Esophagus muscularis mucosa (tissue), 4 donors: ENCODE results near the gene TP73. TPM values are rescaled to one million over a fixed set of nuclear protein-coding genes. Genes with fewer than 3 reads are reported as not detected.

ENCODE experiments used
- DNase-seq: peaks from one replicate; pipeline ENCODE4 v3.0.0-alpha.2; 2017; ENCODE audit errors: extremely low spot score
- H3K27ac ChIP-seq, 4 donors: fragments of 200-600 bp; sonication (generic); replicated peaks in 1 of 4; 1 replicate in 3 of 4; 2 replicates in 1 of 4; pipeline ENCODE4 v1.5.1; 2016 to 2019; ENCODE audit warnings: mild to moderate bottlenecking in 1 of 4
- H3K27me3 ChIP-seq, 4 donors: fragments of 200-600 bp; sonication (generic); one replicate each; pipeline versions ENCODE4 v1.5.1 to v1.6.0; 2016 to 2019
- H3K36me3 ChIP-seq, 4 donors: fragments of 200-600 bp; sonication (generic); one replicate each; pipeline ENCODE4 v1.5.1; 2016 to 2019
- H3K4me1 ChIP-seq, 4 donors: fragments of 200-600 bp; sonication (generic); one replicate each; pipeline ENCODE4 v1.5.1; 2016 to 2019
- H3K4me3 ChIP-seq, 4 donors: fragments of 200-600 bp; sonication (generic); 1 replicate in 2 of 4; 2 replicates in 2 of 4; pipeline ENCODE4 v1.5.1; 2016 to 2019; ENCODE audit warnings: mild to moderate bottlenecking in 4 of 4, moderate library complexity in 1 of 4
- H3K9me3 ChIP-seq, 4 donors: fragments of 200-600 bp; sonication (generic); 1 replicate in 3 of 4; 2 replicates in 1 of 4; pipeline ENCODE4 v1.5.1; 2016 to 2019
- EP300 ChIP-seq: sonication (generic); formaldehyde crosslinking; IDR thresholded peaks from one replicate; pipeline ENCODE4 v1.6.1; 2017; ENCODE audit warnings: antibody characterized with exemption
- POLR2A ChIP-seq: fragments of 450-650 bp; IDR thresholded peaks from one replicate; pipeline ENCODE4 v1.6.1; 2017; ENCODE audit warnings: antibody characterized with exemption, moderate library complexity, mild to moderate bottlenecking, low read depth
- POLR2AphosphoS5 ChIP-seq, 2 donors: sonication (generic); formaldehyde crosslinking; IDR thresholded peaks; one replicate each; pipeline ENCODE4 v1.6.1; 2017; ENCODE audit warnings: antibody characterized with exemption in 2 of 2
- WGBS: methylation state at CpG from one replicate; pipeline ENCODE4 v1.1.5; 2018; 5-methylcytosine and 5-hydroxymethylcytosine counted together
- intact Hi-C: fragments of 100-400 bp; cut with DNase I; formaldehyde crosslinking; loops from one replicate; pipeline ENCODE4 v1.15.1; 2023
- total RNA-seq, 4 donors: library from RNA; depleted of rRNA; stranded (reverse); fragments of >200 nt; gene quantifications; one replicate each; pipeline versions ENCODE4 v1.1.0 to v1.2.1, GENCODE V29; 2016
- TF ChIP-seq, protein P1 (sequence below), 3 experiments: fragments of 200-600 bp in 2 of 3; fragments of 450-650 bp in 1 of 3; sonication (generic) in 2 of 3; IDR thresholded peaks; one replicate each; pipeline ENCODE4 v1.5.1; 2017 to 2019; ENCODE audit warnings: antibody characterized with exemption in 3 of 3, mild to moderate bottlenecking in 2 of 3, moderate library complexity in 1 of 3

Gene TP73
- total RNA-seq, 4 donors from 2014 or later, result not detected

DNA sequence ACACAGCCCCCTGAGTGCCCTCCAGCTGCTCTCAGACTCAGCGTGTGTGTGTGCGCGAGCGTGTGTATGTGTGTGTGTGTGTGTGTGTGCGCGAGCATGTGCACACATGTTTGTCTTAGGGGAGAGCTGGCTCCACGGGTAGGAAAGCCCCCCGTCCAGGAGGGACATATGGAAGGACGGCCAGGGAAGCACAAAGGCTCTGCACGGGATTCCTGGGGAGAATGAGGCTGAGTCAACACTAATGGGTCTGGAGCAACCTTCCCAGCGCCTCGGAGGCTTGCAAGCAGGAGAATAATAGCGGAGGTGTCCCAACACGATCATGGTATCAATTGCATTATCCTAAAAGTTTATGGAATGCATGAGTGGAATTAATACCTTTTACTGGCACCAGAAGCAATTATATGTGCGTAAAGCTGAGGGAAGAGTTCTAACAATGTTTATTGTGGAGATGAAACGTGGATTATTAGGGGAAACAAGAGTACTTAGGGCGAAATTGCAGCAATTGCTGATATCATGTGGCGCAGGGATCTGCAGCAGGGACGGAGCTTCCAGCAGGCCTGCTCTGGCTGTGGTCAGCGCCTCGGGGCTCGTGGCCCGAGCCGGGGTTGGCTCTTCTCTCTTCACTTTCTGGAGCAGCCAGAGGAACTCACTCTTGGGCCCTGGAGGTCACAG, 59.6 kb downstream of the TP73 start:
- H3K36me3 ChIP-seq, result no peaks in the 10 kb centered on the region
- no peaks in the 10 kb centered on the region for H3K9me3 ChIP-seq
- TF ChIP-seq POLR2AphosphoS5 (IDR thresholded peaks at IDR 0.05), result no peak
- TF ChIP-seq POLR2A, result no peak
- TF ChIP-seq, protein P1, sequence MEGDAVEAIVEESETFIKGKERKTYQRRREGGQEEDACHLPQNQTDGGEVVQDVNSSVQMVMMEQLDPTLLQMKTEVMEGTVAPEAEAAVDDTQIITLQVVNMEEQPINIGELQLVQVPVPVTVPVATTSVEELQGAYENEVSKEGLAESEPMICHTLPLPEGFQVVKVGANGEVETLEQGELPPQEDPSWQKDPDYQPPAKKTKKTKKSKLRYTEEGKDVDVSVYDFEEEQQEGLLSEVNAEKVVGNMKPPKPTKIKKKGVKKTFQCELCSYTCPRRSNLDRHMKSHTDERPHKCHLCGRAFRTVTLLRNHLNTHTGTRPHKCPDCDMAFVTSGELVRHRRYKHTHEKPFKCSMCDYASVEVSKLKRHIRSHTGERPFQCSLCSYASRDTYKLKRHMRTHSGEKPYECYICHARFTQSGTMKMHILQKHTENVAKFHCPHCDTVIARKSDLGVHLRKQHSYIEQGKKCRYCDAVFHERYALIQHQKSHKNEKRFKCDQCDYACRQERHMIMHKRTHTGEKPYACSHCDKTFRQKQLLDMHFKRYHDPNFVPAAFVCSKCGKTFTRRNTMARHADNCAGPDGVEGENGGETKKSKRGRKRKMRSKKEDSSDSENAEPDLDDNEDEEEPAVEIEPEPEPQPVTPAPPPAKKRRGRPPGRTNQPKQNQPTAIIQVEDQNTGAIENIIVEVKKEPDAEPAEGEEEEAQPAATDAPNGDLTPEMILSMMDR (IDR thresholded peaks at IDR 0.05), result no peak
- TF ChIP-seq EP300, result no peak
- WGBS, result 70% methylated on average over 18 of the region's 24 CpGs
- H3K4me3 ChIP-seq, result no peak overlapping the region
- peaks cover 0 to 98% (median 12%) of the 10 kb centered on the region in 4 donors for H3K27me3 ChIP-seq
- H3K27ac ChIP-seq, result no peak overlapping the region
- intact Hi-C loops, result no loop called here
- no peak for DNase-seq
- H3K4me1 ChIP-seq, result peaks cover 0 to 11% (median 5%) of the 10 kb centered on the region in 4 donors

DNA sequence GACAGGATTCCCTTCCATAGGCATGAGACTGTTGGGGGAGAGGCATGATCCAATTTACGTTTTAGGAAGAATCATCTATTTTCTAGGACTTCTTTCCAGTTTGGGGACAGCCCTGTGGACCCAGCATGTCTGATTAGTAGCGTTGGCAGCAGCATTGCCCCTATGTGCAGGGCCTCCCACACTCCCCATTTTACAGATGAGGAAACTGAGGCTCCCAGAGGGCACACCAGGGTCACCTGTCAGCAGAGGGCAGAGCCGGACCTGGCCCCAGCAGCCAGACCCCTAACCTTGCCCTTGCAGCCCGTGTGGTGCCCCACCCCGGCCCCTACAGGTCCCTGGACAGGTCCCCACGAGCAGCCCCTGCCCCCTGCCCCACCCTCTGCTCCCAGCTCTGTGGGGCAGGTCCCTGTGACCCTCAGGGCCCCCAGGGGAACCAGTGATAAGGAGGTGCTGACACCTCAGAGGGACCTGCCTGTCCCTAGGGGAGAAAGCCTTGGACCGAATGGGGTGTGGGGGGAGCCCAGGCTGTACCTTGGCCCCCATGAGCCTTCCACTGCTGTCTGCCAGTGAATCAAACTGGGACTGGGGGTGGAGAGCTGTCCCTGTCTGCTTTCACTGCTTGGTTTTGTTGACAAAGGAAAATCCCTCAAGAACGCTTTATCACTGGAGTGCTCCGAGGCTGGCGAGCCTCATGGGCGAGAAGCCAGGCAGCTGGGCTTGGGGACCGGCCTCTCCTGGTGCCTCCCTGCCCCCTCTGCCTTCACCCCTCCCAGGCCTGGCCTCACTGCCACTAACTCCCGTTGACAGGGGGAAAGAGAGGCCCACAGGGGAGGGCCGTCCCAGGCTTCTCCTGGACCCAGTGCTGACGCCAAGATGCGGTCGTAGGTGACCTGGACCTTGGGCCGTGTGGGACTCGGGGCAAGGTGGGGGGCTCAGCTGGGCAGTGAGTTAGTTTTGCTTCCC, 60.5 kb downstream of the TP73 start:
- WGBS, result 73% methylated on average over 13 of the region's 19 CpGs

DNA sequence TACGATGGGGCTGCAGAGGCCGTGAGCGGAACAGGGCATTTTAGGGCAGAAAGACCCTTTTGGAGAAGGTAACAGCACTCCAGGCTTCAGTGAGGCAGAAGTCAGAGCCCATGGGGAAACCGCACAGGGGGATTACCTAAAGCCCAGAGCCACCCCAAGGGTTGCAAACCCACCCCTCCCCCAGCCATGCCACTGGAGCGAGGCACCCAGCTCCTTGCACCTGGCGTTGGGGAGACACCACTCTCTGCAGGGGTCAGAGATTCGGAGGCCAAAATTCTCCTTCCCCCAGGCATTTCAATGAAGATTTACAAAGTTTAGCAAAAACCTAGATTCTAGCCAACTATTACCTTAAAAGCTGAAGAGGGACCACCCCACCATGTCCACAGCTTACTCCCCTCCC, 61.5 kb downstream of the TP73 start:
- H3K4me3 ChIP-seq, result no peak overlapping the region
- H3K27ac ChIP-seq, result no peak overlapping the region
- H3K9me3 ChIP-seq, result no peaks in the 10 kb centered on the region
- H3K27me3 ChIP-seq, result peaks cover 0 to 98% (median 17%) of the 10 kb centered on the region in 4 donors
- intact Hi-C loops, result no loop called here
- H3K36me3 ChIP-seq, result no peaks in the 10 kb centered on the region
- no peak for TF ChIP-seq POLR2A
- TF ChIP-seq, protein P1 (IDR thresholded peaks at IDR 0.05), result no peak
- TF ChIP-seq EP300, result no peak
- TF ChIP-seq POLR2AphosphoS5 (IDR thresholded peaks at IDR 0.05), result no peak
- peaks cover 0 to 13% (median 11%) of the 10 kb centered on the region in 4 donors for H3K4me1 ChIP-seq
- no peak for DNase-seq
- 93% methylated on average over 3 of the region's 7 CpGs for WGBS

More for the DNA sequence above, 60.5 kb downstream of the TP73 start:
- no peak overlapping the region for H3K4me3 ChIP-seq
- no peaks in the 10 kb centered on the region for H3K36me3 ChIP-seq
- no peak for DNase-seq
- peaks cover 0 to 98% (median 18%) of the 10 kb centered on the region in 4 donors for H3K27me3 ChIP-seq
- peaks cover 0 to 11% (median 8%) of the 10 kb centered on the region in 4 donors for H3K4me1 ChIP-seq
- TF ChIP-seq EP300, result no peak
- no peak for TF ChIP-seq POLR2AphosphoS5 (IDR thresholded peaks at IDR 0.05)
- no peak for TF ChIP-seq POLR2A
- TF ChIP-seq, protein P1 (IDR thresholded peaks at IDR 0.05), result no peak
- no peak overlapping the region for H3K27ac ChIP-seq
- intact Hi-C loops, result no loop called here
- H3K9me3 ChIP-seq, result no peaks in the 10 kb centered on the region

DNA sequence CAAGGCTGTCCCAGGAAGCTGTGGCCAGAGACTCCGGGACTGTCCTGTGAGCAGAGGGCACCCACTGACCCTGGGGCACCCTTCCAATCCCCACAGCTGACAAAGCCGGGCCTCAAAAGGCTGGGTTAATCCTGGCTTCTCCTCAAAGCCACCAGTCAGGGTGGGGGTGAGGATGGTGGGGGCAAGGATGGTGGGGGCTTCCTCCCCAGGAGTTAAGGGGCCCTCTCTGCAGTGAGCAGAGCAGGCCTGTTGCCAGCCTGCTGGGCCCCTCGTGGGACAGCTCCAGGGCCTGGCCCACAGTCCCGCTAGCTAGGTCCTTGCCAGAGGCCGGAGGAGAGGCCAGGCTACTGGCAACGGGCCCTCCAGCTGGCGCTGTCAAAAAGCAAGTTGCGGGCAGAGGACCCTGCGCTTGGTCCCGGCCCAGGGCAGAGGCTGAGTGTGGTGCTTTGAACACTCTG, 62.0 kb downstream of the TP73 start:
- Histone ChIP-seq H3K9me3 (no peaks in the 10 kb centered on the region), H3K4me1 (peaks cover 0 to 13% (median 11%) of the 10 kb centered on the region in 4 donors), H3K4me3 (no peak overlapping the region), H3K27ac (no peak overlapping the region), H3K27me3 (peaks cover 0 to 98% (median 17%) of the 10 kb centered on the region in 4 donors), H3K36me3 (no peaks in the 10 kb centered on the region)
- DNase-seq, result no peak
- intact Hi-C loops, result no loop called here
- no peak for TF ChIP-seq POLR2AphosphoS5 (IDR thresholded peaks at IDR 0.05)
- TF ChIP-seq, protein P1 (IDR thresholded peaks at IDR 0.05), result no peak
- TF ChIP-seq POLR2A, result no peak
- TF ChIP-seq EP300, result no peak
- 97% methylated on average over 3 of the region's 10 CpGs for whole genome bisulfite sequencing
